Stimulated activated naive CD8-positive, alpha-beta T cell treated with anti-CD3 and anti-CD28 coated beads, Interleukin-15, Interleukin-2, amounts not matched to agents 100 U/mL and 50 U/mL, for 24 hours (primary cell): Measurements from ENCODE around the gene APBB2.
A peak's percentile ranks its signal among the peaks of the same experiment; 100 is the strongest.

Experiments
- ATAC-seq: fragments of 150-1000 bp; cut with Tn5 transposase; one replicate; pipeline ENCODE4 v1.10.0; 2021
- DNase-seq: peaks from one replicate; pipeline ENCODE4 v3.0.0; 2021

Gene APBB2

DNA sequence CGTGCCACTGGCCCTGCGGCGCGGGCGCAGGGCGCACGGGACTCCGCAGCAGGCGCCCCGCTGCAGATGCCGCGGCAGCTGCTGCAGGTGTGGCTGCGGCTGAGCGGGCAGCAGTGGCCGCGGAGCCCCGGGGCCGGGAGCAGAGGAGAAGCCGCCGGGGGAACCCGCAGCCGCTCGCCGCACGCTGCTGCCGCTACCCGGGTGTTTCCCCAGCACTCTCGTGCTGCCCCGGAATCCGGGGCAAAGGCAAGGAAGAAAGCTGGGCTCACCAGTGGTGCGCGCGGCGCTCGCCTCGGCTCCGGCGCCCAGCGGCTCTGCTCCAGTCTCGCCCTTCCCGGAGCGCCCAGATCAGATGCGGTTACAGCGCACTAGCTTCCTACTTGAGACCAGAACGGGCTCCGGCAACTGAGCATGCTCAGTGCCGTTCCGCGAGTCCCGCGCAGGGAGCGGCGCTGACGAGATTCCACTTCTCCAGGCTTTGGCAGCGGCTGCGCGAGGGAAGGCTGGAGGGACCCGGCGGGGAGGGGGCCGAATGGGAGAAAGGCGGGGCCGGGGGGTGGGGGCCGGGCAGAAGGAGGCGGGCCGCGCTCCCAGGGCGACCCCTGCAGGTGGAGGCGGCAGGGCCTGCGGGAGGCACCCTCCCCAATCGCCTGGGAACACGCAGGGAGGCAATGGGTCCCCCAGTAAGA is at the start of gene APBB2:
Gene APBB2 (minus strand): TSS at position 407 of the 689 bp plus-strand sequence. CDS start 181,288 bp downstream, outside the sequence.
- peak; percentile 71 for DNase-seq
- peak; percentile 72 for ATAC-seq

DNA sequence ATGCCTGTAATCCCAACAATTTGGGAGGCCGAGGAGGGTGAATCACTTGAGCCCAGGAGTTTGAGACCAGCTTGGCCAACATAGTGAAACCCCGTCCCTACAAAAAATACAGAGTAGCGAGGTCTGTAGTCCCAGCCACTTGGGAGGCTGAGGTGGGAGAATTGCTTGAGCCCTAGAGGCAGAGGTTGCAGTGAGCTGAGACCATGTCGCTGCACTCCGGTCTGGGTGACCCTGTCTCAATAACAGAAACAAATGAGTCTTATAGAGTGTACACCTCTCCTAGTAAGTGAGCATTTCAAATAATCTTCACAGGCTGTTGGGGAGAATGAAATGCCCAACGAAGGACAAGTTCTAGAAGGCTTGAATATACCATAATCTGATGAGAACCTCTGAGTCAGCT is 47.9 kb upstream of the APBB2 start:
- DNase-seq, result no peak
- ATAC-seq, result no peak

DNA sequence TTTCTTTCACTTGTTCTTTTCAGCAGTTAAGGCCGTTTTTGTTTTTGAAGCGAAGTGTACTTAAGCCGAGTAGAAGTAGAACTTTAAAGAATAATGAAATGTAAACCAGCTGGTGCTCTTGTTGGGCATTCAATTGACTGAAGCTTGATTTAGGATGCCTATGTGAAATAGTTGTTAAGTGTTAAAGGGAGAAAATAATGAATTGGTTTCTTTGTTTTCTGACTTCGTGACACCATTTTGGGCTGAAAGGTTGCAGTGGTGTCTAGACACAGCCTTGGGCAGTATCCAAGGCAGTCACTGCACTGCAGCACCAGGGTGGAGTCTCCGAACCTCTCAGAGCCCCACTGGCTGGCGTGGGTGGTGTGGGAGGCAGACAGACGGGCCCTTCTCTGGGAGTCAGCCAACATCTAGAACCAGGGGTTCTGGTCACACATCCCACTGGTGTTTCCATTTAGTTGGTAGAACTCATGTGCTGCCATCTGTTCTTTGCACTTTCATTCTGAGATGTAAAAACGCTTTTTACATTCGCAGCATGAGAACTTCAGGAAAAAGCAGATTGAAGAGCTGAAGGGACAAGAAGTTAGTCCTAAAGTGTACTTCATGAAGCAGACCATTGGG is 45.9 kb upstream of the APBB2 start:
- ATAC-seq, result no peak

DNA sequence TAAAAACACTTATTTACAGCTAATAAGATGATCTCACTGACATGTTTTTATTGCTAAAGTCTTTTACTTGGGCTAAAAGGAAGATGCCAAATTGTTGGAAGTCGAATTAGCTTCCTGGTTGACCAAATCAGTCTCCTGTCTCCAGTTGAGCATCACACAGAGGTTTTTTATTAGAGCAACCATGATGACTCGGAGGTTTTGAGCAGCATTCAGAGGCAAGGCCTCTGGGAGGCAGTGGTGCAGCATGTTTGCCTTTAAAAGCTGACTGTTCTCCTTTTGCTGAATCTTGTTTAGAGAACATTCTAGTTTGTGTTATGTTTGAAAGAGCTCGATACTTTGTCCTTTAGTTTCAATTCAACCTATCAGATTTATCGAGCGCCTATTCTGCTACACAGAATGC is 44.4 kb upstream of the APBB2 start:
- no peak for ATAC-seq
- DNase-seq, result no peak

More for the DNA sequence above, 45.9 kb upstream of the APBB2 start:
- no peak for DNase-seq

DNA sequence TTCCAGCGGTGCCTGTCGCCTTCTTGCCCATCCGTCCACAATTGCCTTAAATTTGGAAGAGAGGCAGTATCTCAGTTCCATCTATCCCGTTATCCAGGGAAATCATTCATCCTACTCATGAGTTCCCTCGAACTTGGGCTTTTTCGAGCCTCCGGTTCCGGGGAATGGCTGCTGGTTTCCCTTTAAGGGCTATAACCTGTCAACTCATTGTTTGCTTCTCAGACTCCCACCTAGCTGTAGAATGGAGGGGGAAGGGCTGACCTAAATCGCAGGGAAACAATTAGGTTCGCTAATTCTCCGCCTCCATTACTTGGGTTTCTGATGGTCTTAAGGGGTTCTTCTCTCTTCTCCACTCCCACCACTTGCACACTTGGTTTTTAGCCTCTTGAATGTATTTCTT is 43.6 kb upstream of the APBB2 start:
- DNase-seq (no peak), ATAC-seq (no peak)

DNA sequence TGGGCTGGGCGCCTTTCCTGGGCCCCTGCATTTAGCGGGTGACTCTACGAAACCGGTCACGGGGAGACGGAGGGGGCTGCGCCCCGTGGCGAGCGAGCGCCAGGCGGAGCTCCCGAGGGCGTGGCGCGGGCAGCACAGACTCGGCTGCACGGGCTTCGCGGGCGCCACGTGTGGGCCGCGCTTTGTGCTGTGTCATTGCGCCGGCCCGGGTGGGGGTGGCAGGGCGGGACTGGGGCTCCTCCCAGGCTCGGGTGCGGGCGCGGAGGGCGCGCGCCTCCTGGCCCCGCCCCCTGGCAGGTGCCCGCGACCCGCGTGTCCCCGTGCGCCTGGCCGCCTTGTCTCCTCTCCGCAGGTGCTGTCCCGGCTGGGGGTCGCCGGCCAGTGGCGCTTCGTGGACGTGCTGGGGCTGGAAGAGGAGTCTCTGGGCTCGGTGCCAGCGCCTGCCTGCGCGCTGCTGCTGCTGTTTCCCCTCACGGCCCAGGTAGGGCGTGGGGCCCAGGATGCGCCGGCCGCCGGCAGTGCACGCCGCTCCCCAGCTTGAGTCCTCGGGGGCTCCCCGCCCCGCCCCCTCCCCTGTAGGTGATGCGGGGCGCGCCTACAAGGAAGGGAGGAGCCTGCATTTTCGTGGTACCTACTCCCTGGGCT is 43.0 kb upstream of the APBB2 start:
- peak; percentile 26 for DNase-seq

DNA sequence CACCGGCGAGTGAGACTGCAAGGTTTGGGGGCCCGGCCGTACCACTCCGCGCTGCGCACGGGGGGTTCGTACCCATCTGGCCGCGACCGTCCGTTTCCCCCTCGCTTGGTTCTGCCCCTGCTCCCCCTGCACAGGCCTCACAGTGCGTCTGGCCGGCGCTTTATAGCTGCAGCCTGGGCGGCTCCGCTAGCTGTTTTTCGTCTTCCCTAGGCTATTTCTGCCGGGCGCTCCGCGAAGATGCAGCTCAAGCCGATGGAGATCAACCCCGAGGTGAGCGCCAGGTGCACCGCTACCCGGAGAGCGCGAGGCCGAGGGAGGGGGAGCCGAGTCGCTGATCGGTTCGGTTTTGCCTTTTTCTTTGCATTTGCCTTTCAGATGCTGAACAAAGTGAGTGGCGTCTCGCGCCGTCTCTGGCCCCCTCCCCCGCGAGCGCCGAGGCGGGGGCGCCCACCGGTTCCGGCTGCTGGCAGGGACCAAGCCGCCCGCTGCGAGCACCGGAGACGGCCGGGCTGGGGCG is 42.5 kb upstream of the APBB2 start, which contains the start of gene UCHL1:
Gene UCHL1 (plus strand): TSS at position 189 of the 517 bp plus-strand sequence. CDS start 49 bp downstream, at position 238.
- peak; percentile 18 for DNase-seq

More for the DNA sequence above, 43.0 kb upstream of the APBB2 start:
- peak; percentile 51 for ATAC-seq

DNA sequence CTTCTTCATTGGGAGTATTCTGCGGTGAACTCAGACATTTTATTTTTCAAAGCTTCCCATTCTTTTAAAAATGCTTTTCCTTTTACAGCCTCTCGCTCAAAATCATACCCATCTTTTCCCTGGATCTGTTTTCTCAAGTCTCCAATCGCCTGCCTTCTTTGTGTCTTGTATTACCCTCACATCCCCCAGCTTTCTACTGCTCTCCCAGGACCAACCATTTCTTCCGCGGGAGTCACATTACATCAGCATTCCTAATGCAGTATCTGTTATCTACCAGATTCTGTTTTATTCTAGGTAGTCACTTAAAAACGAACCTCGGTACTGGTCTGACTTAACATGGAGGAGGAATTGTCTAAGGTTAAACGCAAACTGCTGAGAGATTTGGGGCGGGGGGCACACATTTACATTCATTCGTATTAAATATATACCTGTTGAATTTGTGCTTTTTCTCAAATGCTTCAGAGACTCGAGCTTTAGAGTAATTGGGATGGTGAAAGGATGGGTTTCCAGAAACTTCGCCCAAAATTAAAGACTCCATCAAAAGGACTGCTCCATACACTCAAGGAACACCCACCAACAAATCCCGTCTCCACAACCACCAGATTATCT is 41.9 kb upstream of the APBB2 start:
- ATAC-seq, result no peak
- no peak for DNase-seq

More for the DNA sequence above, 42.5 kb upstream of the APBB2 start, which contains the start of gene UCHL1:
- peak; percentile 41 for ATAC-seq

DNA sequence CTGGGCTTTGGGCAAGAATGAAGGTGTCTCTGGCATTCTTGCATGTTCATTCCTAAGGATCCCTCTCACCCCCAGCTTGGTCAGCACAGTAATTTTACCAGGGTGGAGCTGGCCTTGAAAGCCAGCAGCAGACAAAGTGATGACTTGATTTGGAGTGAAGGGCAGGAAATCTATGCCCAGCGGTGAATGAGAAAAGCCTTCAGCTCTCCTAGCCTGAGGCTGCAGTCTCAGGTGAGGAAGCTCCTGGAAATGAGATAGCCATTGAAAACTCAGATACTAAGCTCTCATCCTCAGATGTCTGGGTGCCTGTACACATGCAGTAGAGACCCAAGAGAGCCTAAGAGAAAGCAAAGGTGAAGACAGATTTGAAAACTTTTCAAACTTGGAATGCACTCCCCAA is 31.6 kb upstream of the APBB2 start:
- DNase-seq (no peak), ATAC-seq (no peak)

DNA sequence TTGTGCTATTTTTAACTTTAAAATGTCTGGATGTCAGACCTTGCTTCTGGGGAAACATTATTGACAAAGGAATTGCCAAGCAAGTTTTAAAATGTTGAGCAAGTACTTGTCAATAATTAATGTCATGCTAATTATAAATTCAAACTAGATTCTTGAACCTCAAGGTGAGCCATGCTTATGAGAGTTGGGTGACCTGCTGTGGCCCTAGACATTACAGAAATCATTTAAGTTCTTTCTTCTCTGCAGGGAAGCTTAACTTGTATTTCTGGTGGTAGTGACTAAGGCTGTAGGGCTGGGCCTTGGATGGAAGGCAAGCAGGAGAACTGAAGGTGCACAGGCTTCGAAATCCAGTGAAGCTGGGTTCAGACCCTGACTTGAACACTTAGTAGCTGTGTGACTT is 27.6 kb upstream of the APBB2 start:
- DNase-seq (no peak), ATAC-seq (no peak)

DNA sequence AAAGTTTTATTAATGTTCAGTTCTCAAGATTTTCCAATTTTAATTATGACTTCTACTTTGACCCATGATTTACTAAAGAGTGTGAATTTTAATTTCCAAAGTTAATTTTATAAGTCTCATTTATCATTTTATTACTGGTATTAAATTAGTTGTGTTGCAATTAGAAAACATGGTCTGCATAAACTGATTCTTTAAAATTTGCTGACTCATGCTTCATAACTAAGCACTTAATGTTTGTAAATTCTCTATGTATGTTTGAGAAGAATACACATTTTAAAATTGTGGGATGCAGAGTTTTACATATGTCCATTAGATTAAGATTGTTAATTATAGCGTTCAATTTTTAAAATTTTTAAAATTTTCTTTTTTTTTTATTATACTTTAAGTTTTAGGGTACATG is 22.2 kb upstream of the APBB2 start:
- ATAC-seq, result no peak
- DNase-seq, result no peak

DNA sequence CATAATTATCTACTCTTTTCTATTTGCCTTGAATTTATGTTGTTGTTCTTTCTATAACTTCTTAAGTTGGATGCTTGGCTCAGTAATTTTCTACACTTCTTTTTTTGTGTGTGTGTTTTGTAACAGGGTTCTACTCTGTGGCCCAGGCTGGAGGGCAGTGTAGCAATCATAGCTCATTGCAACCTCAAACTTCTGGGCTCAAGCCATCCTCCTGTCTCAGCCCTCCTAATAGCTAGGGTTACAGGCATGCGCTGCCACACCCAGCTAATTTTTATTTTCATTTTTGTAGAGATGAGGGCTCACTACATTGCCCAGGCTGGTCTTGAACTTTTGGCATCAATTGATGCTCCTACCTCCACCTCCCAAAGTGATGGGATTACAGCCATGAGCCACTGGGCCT is 21.7 kb upstream of the APBB2 start:
- ATAC-seq, result no peak
- DNase-seq, result no peak

DNA sequence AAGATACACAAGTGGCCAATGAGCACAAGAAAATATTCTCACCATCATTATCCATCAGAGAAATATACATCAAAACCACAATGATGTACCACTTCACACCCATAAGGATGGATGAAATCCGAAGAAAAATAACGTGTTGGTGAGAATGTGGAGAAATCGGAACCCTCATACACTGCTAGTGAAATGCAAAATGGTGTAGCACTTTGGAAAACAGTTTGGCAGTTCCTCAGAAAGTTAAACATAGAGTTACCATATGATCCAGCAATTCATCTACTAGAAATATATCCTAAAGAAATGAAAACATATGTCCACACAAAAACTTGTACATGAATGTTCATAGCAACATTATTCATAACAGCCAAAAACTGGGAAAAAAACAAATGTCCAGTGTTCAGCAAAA is 18.5 kb upstream of the APBB2 start:
- no peak for ATAC-seq
- DNase-seq, result no peak

DNA sequence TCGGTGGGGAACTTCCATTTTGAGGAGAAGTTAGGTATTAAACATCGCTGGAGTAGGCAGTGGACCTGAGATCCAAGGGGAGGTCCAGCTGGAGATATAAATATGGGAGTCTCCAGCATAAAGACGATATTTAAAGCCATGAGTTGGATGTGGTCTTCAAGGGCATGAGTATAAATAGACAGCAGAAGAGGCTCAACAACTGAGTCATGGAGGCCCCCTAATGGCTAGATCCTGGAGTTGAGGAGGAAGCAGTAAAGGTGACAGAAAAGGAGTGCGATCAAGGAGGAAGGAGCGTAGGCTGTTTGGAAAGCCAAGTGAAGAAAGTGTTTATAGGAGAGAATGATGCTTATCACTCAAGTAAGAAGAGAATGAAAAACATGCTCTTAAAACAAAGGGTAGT is 18.1 kb upstream of the APBB2 start:
- DNase-seq, result no peak
- no peak for ATAC-seq

DNA sequence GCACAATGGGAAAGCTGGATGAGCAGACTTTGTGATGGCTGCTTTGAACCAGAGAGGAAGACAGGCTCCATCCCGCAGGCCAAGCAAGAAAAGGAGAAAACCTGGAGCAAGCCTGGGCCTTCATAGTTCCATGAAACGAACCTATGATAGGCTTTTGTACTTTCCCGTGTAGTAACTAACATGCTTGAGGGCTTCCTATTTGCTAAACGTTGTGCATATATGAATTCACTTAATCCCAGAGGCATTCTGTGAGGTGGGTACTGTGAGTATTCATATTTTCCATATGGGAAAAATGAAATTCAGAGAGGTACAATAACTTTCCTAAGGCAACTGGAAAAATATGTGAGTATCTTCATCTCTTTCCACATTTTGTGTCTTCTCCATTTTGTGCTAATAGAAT is 13.6 kb upstream of the APBB2 start:
- no peak for ATAC-seq
- no peak for DNase-seq

DNA sequence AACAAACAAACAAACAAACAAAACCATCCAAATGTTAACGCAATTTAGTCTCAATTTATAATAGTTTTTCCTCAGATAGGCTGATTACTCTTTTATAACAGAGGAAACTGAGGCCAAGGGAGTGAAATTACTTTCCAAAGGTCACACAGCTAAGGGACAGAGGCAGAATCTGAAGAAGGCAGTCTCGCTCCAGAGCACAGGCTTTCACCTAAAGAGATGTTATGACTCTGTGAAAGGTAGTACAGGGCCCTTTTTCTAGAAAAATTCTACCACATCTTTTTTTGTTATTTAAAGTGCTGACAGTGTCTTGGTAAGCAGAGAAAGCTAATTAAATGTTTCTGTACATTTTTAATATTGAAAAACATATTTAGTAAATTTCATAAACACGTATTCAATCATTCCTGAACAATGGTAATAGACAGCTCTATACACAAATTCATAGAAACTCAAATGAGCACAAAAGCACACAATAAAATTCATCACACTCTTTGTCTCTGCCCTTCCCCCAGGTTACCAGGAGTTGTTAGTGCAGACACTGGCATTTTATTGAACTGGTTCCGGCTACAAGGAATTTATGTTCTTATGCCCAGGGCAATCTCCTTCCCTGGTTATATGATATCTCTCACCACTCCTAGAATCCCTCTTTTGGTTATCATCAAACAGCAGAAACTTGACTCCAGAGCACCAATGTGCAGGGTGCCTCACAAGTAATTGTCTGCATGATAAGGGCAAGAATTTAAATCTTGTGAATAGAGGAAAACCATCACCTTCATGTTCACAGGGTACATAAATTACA is 7.7 kb upstream of the APBB2 start:
- ATAC-seq, result no peak
- DNase-seq, result no peak

DNA sequence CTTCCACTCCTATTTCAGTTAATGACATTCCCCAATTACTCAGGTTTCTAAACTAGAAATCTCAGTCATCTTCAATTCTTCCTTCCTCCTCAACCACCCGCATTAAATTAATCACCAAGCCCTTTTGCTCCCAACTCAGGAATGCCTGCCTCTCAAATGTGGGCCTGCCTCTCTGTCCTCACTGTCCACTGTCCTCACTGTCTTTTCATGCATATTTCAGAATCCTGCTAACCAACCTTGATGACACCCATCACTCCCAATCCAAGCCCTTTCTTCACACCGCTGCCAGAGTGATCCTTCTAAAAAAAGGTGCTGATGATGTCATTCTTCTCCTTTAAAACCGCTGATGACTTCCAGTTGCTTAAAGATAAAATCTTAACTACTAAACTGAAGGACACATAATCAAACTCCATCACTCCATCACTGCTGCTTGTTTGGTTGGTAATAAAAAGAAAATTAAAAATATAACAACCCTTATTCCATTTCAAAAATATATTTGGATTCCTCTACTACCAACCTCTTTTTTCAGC is 5.1 kb upstream of the APBB2 start:
- no peak for ATAC-seq
- no peak for DNase-seq

DNA sequence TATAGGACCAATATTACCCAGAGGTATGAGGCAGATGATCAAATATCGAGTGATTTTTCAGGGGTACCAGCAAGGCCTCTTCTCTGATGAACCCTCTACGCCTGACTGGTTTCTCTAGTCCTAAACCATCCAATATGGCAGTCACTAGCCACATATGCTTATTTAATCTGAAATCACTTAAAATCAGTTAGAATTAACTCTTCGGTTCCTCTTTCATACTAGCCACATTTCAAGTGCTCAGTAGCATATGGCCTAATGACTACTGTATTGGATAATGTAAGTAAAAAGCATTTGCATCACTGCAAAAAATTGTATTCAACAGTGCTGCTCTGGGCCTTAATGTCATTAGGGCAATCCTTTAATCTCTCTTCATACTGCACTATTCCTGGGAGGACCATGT is 4.4 kb upstream of the APBB2 start:
- no peak for ATAC-seq

DNA sequence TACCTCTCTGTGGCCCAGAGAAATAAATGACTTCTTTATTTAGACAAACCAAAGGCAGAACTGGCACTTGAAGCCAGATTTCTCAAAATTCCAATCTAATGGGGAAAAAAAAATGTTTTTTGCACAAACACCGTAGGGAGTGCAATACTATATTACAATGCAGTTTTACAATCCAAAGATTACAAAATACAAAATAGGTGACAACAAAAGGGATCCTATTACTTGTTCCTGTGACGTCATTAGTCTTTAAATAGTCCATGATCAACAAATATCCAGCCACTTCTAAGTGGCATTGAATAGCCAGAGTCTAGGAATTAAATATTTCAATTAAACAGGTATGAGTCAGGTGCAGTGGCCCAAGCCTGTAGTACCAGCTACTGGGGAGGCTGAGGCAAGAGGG is 3.0 kb upstream of the APBB2 start:
- DNase-seq, result no peak
- ATAC-seq, result no peak

More for the DNA sequence above, 4.4 kb upstream of the APBB2 start:
- no peak for DNase-seq

DNA sequence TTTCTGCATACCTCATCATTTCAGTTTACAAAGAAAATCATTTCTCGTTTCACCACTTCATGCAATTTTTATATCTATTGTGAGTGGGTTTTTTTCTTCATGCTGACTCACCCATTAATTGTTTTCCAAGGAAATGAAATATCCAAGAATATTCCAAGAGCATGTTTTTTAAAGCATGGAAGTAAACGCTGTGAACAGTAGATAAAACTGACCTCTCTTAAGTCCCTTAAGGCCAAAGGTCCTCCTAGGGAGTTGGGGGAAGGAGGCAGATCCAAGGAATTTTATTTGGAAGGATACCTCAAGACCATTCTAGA is 2.6 kb upstream of the APBB2 start:
- ATAC-seq (no peak), DNase-seq (no peak)

DNA sequence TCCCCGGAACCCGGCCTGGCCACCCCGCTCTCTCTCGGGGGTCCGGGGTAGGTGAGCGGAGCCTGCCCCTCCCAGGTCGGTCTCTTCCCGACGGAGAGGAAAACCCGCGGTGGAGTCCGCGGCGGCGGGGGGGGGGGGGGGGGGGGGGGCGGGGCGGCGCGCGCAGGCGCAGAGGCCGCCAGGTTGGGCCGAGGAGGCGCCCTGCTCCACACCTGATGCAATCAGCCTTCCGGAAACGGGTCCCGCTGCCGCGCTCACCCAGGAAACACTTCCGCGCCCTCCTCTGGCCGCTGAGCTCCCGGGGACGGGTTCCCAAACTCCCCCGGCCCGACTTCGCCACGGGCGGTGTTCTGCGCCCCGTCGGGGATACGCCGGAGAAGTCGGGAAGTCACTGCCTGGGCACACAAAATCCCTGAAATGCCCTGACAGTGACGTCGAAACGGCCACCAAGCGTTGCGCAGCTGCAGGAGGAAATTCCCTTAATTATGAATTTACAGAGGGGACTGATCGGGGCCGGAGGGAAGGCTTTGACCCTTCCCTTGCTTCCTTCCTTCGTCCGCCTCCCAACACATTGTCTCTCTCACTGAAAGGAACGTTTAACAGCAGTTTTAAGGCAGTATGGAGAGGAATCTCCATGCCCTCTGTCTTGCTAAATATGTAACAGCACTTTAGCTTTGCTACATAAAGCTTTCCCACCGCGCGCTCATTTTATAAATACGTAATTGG is 2.1 kb upstream of the APBB2 start:
- DNase-seq (peak; percentile 73), ATAC-seq (peak; percentile 52)
